Adipose tissue (tissue), 3 donors: ENCODE results near the gene NHSL1. TPM values are rescaled to one million over a fixed set of nuclear protein-coding genes. Genes with fewer than 3 reads are reported as not detected.
"Not testable (repeated sequence)": the region's sequence is repeated elsewhere in the genome, so short reads cannot be mapped to it uniquely, and the experiment has no call there.

Source experiments
- H3K27ac ChIP-seq: one replicate; pipeline ENCODE4 v1.5.1; 2013; ENCODE audit warnings: low read depth, low read length
- WGBS, 3 donors: extraction: QIAGEN DNeasy Blood & Tissue Kit; methylation state at CpG; one replicate each; pipeline ENCODE4 v1.1.7; 2013; 5-methylcytosine and 5-hydroxymethylcytosine counted together
- polyA plus RNA-seq, 3 donors: library from polyadenylated mRNA; stranded (reverse); fragments of 200-250 nt; gene quantifications; one replicate each; pipeline ENCODE4 v1.2.3, GENCODE V29; 2013
- donor health status: healthy with polysubstance abuse.
- donor health status: Bipolar disorder and iron deficiency.
- donor health status: healthy.

Gene NHSL1
- polyA plus RNA-seq, 3 donors, result 1.5 to 2.1 (median 1.9) TPM

- no peak overlapping the region for H3K27ac ChIP-seq
- 66 to 81% (median 70%) methylated on average over 4 of the region's 4 CpGs for WGBS, 3 donors
Measured at GRCh38 chr6:138440758-138441357, 58.4 kb downstream of the NHSL1 start.

- 53 to 87% (median 86%) methylated on average over 3 of the region's 3 CpGs for WGBS, 3 donors
- H3K27ac ChIP-seq, result no peak overlapping the region
Measured at GRCh38 chr6:138440296-138440695, 59.0 kb downstream of the NHSL1 start.

GRCh38 chr6:138439546-138439945, 59.7 kb downstream of the NHSL1 start:
- 75 to 85% (median 79%) methylated on average over 7 of the region's 7 CpGs for WGBS, 3 donors
- no peak overlapping the region for H3K27ac ChIP-seq

- no peak overlapping the region for H3K27ac ChIP-seq
- WGBS, 3 donors, result 50 to 76% (median 54%) methylated on average over 4 of the region's 4 CpGs
Measured at GRCh38 chr6:138434925-138435324, 64.4 kb downstream of the NHSL1 start.

GRCh38 chr6:138434096-138434495, 65.2 kb downstream of the NHSL1 start:
- no peak overlapping the region for H3K27ac ChIP-seq
- 66 to 70% (median 66%) methylated on average over 3 of the region's 3 CpGs for WGBS, 3 donors

- WGBS, 3 donors, result 94 to 96% (median 95%) methylated on average over 11 of the region's 11 CpGs
- no peak overlapping the region for H3K27ac ChIP-seq
Measured at GRCh38 chr6:138432063-138432356, 67.3 kb downstream of the NHSL1 start.

GRCh38 chr6:138431256-138432062, 67.8 kb downstream of the NHSL1 start:
- WGBS, 3 donors, result 76 to 88% (median 81%) methylated on average over 19 of the region's 19 CpGs
- no peak overlapping the region for H3K27ac ChIP-seq

GRCh38 chr6:138430361-138431145, 68.7 kb downstream of the NHSL1 start:
- no peak overlapping the region for H3K27ac ChIP-seq
- 87 to 94% (median 93%) methylated on average over 29 of the region's 29 CpGs for WGBS, 3 donors

- WGBS, 3 donors, result 75 to 84% (median 81%) methylated on average over 12 of the region's 12 CpGs
- H3K27ac ChIP-seq, result no peak overlapping the region
Measured at GRCh38 chr6:138429761-138430160, 69.5 kb downstream of the NHSL1 start.

- WGBS, 3 donors, result 43 to 44% (median 43%) methylated on average over 8 of the region's 8 CpGs
- H3K27ac ChIP-seq, result no peak overlapping the region
Measured at GRCh38 chr6:138428944-138429598, 70.2 kb downstream of the NHSL1 start.

- 83 to 91% (median 84%) methylated on average over 8 of the region's 8 CpGs for WGBS, 3 donors
- H3K27ac ChIP-seq, result no peak overlapping the region
Measured at GRCh38 chr6:138427701-138428100, 71.6 kb downstream of the NHSL1 start.

- WGBS, 3 donors, result 76 to 91% (median 87%) methylated on average over 5 of the region's 5 CpGs
Measured at GRCh38 chr6:138426500-138427123, 72.7 kb downstream of the NHSL1 start.

GRCh38 chr6:138425256-138425655, 74.0 kb downstream of the NHSL1 start:
- not testable (repeated sequence) for H3K27ac ChIP-seq
- WGBS, 3 donors, result 87 to 93% (median 89%) methylated on average over 7 of the region's 7 CpGs

More at GRCh38 chr6:138426500-138427123, 72.7 kb downstream of the NHSL1 start:
- no peak overlapping the region for H3K27ac ChIP-seq

- H3K27ac ChIP-seq, result no peak overlapping the region
- 89 to 94% (median 94%) methylated on average over 38 to 48 of the region's 48 CpGs for WGBS, 3 donors
Measured at GRCh38 chr6:138424004-138424904, 75.0 kb downstream of the NHSL1 start.

GRCh38 chr6:138422861-138423260, 76.4 kb downstream of the NHSL1 start:
- no peak overlapping the region for H3K27ac ChIP-seq

- no peak overlapping the region for H3K27ac ChIP-seq
- WGBS, 3 donors, result 94 to 98% (median 96%) methylated on average over 10 of the region's 10 CpGs
Measured at GRCh38 chr6:138421608-138422007, 77.7 kb downstream of the NHSL1 start.

GRCh38 chr6:138421089-138421488, 78.2 kb downstream of the NHSL1 start:
- no peak overlapping the region for H3K27ac ChIP-seq
- 74 to 77% (median 76%) methylated on average over 6 of the region's 6 CpGs for WGBS, 3 donors

- 99% methylated on average over 4 of the region's 4 CpGs for WGBS, 3 donors
- H3K27ac ChIP-seq, result no peak overlapping the region
Measured at GRCh38 chr6:138420356-138420755, 78.9 kb downstream of the NHSL1 start.
